ENCODE results near the gene SUV39H1. TPM values are rescaled to one million over a fixed set of nuclear protein-coding genes. Genes with fewer than 3 reads are reported as not detected.
A peak's percentile ranks its signal among the peaks of the same experiment; 100 is the strongest.

The SUV39H1 gene
- total RNA-seq, 1 donor from 2014 or later, result 4.7 TPM

GRCh38 chrX:48694776-48695533 lies 1.6 kb upstream of the SUV39H1 start:
- Mint-ChIP-seq H3K4me1 (ENCODE audit: low read depth, unreplicated experiment) (peaks cover 13% of the 10 kb centered on the region), H3K27me3 (ENCODE audit: unreplicated experiment) (peaks cover 4% of the 10 kb centered on the region), H3K27ac (ENCODE audit: unreplicated experiment) (peak overlapping the region; percentile 98), H3K36me3 (ENCODE audit: unreplicated experiment) (no peaks in the 10 kb centered on the region), H3K4me3 (ENCODE audit: unreplicated experiment) (peak overlapping the region; percentile 91), H3K9me3 (ENCODE audit: unreplicated experiment) (peaks cover 12% of the 10 kb centered on the region)
- TF ChIP-seq CTCF (IDR thresholded peaks at IDR 0.05; ENCODE audit: partially characterized antibody, unreplicated experiment), result no peak
- no peak for DNase-seq

GRCh38 chrX:48695534-48695896 lies 1.0 kb upstream of the SUV39H1 start:
- Mint-ChIP-seq H3K4me3 (ENCODE audit: unreplicated experiment) (peak overlapping the region; percentile 91), H3K4me1 (ENCODE audit: low read depth, unreplicated experiment) (peaks cover 13% of the 10 kb centered on the region)

GRCh38 chrX:48695925-48696300 lies 621 bp upstream of the SUV39H1 start:
- peaks cover 4% of the 10 kb centered on the region for H3K27me3 Mint-ChIP-seq (ENCODE audit: unreplicated experiment)
- H3K9me3 Mint-ChIP-seq (ENCODE audit: unreplicated experiment), result peaks cover 12% of the 10 kb centered on the region
- peak overlapping the region; percentile 91 for H3K4me3 Mint-ChIP-seq (ENCODE audit: unreplicated experiment)
- DNase-seq, result peak; percentile 69
- H3K36me3 Mint-ChIP-seq (ENCODE audit: unreplicated experiment), result no peaks in the 10 kb centered on the region
- H3K4me1 Mint-ChIP-seq (ENCODE audit: low read depth, unreplicated experiment), result peaks cover 13% of the 10 kb centered on the region
- peak overlapping the region; percentile 98 for H3K27ac Mint-ChIP-seq (ENCODE audit: unreplicated experiment)
- no peak for TF ChIP-seq CTCF (IDR thresholded peaks at IDR 0.05; ENCODE audit: partially characterized antibody, unreplicated experiment)

More at GRCh38 chrX:48695534-48695896, 1.0 kb upstream of the SUV39H1 start:
- Mint-ChIP-seq H3K27ac (ENCODE audit: unreplicated experiment) (peak overlapping the region; percentile 98), H3K9me3 (ENCODE audit: unreplicated experiment) (peaks cover 12% of the 10 kb centered on the region), H3K27me3 (ENCODE audit: unreplicated experiment) (peaks cover 4% of the 10 kb centered on the region), H3K36me3 (ENCODE audit: unreplicated experiment) (no peaks in the 10 kb centered on the region)
- TF ChIP-seq CTCF (IDR thresholded peaks at IDR 0.05; ENCODE audit: partially characterized antibody, unreplicated experiment), result no peak
- no peak for DNase-seq

GRCh38 chrX:48696909-48697727 lies 584 bp downstream of the SUV39H1 start:
- peak overlapping the region; percentile 62 for H3K27ac Mint-ChIP-seq (ENCODE audit: unreplicated experiment)
- DNase-seq, result no peak
- H3K27me3 Mint-ChIP-seq (ENCODE audit: unreplicated experiment), result peaks cover 4% of the 10 kb centered on the region

More at GRCh38 chrX:48696909-48697727, 584 bp downstream of the SUV39H1 start:
- peaks cover 12% of the 10 kb centered on the region for H3K9me3 Mint-ChIP-seq (ENCODE audit: unreplicated experiment)
- H3K36me3 Mint-ChIP-seq (ENCODE audit: unreplicated experiment), result no peaks in the 10 kb centered on the region
- peak overlapping the region; percentile 81 for H3K4me3 Mint-ChIP-seq (ENCODE audit: unreplicated experiment)
- peaks cover 11% of the 10 kb centered on the region for H3K4me1 Mint-ChIP-seq (ENCODE audit: low read depth, unreplicated experiment)
- TF ChIP-seq CTCF (IDR thresholded peaks at IDR 0.05; ENCODE audit: partially characterized antibody, unreplicated experiment), result no peak
